MM.1S (cell line): ENCODE results near the gene KCNB1.

ENCODE experiments used
- EZH2phosphoT487 ChIP-seq: fragments of 300-600 bp; sonication (generic); IDR thresholded peaks from 2 replicates; pipeline ENCODE4 v1.6.1; 2018; ENCODE audit warnings: antibody characterized with exemption, low read length
- TF ChIP-seq, protein P1 (sequence below): fragments of 300-600 bp; sonication (generic); IDR thresholded peaks from 2 replicates; pipeline ENCODE4 v1.5.1; 2016; ENCODE audit warnings: antibody characterized with exemption, low read length, mixed read lengths

DNA sequence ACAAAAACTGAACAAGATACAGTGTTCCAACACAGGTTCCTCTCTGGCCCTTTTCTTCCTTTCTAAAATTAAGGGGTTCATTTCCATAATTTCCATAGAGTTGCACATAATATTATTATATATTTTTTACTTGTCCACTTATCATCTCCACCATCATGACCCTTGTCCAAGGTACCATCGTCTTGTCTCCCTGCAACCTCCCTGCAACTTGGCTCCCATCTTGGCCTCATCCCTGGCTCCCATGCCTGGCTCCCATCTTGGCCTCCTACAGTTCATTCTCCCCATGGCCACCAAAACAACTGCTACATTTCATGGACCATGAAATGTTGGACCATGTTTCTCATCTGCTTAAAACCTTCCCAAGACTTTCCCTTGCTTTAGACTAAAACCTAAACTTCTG, 3.1 kb upstream of the KCNB1 start:
- TF ChIP-seq, protein P1, sequence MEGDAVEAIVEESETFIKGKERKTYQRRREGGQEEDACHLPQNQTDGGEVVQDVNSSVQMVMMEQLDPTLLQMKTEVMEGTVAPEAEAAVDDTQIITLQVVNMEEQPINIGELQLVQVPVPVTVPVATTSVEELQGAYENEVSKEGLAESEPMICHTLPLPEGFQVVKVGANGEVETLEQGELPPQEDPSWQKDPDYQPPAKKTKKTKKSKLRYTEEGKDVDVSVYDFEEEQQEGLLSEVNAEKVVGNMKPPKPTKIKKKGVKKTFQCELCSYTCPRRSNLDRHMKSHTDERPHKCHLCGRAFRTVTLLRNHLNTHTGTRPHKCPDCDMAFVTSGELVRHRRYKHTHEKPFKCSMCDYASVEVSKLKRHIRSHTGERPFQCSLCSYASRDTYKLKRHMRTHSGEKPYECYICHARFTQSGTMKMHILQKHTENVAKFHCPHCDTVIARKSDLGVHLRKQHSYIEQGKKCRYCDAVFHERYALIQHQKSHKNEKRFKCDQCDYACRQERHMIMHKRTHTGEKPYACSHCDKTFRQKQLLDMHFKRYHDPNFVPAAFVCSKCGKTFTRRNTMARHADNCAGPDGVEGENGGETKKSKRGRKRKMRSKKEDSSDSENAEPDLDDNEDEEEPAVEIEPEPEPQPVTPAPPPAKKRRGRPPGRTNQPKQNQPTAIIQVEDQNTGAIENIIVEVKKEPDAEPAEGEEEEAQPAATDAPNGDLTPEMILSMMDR: no peak
- no peak for TF ChIP-seq EZH2phosphoT487
